Measurements from ENCODE around the gene PSMB9.

The PSMB9 gene

GRCh38 chr6:32905078-32905477 is 51.1 kb downstream of the PSMB9 start:
- Histone ChIP-seq H3K4me2 (ENCODE audit: low read length) (no peak overlapping the region), H3K4me1 (ENCODE audit: insufficient read depth, low read length, severe bottlenecking) (no peaks in the 10 kb centered on the region), H3K27me3 (ENCODE audit: insufficient read depth, low read length) (no peaks in the 10 kb centered on the region), H3K4me3 (ENCODE audit: low read depth, low read length, poor library complexity, severe bottlenecking) (no peak overlapping the region), H3K9me2 (ENCODE audit: low read depth, low read length) (no peaks in the 10 kb centered on the region), H2AFZ (ENCODE audit: low read length) (no peak overlapping the region), H3F3A (ENCODE audit: insufficient read depth, low read length) (no peaks in the 10 kb centered on the region), H3K36me3 (ENCODE audit: insufficient read depth, low read length) (peaks cover 17% of the 10 kb centered on the region), H3K27ac (ENCODE audit: low read depth, low read length, poor library complexity, severe bottlenecking) (no peak overlapping the region), H4K20me1 (ENCODE audit: insufficient read depth, low read length) (no peaks in the 10 kb centered on the region), H3K9me3 (ENCODE audit: low read length) (no peaks in the 10 kb centered on the region), H3K9ac (ENCODE audit: low read length) (no peak overlapping the region), H3K79me2 (ENCODE audit: insufficient read depth, low read length) (no peaks in the 10 kb centered on the region)
- TF ChIP-seq CTCF (IDR thresholded peaks at IDR 0.05; ENCODE audit: low read length) = no peak
- TF ChIP-seq EZH2 (IDR thresholded peaks at IDR 0.05; ENCODE audit: borderline replicate concordance, low read length) = no peak

GRCh38 chr6:32906539-32906938 is 52.5 kb downstream of the PSMB9 start:
- Histone ChIP-seq H3K4me2 (ENCODE audit: low read length) (no peak overlapping the region), H3K9ac (ENCODE audit: low read length) (no peak overlapping the region), H2AFZ (ENCODE audit: low read length) (no peak overlapping the region), H3K36me3 (ENCODE audit: insufficient read depth, low read length) (peaks cover 8% of the 10 kb centered on the region), H3K9me2 (ENCODE audit: low read depth, low read length) (no peaks in the 10 kb centered on the region), H4K20me1 (ENCODE audit: insufficient read depth, low read length) (no peaks in the 10 kb centered on the region), H3K4me1 (ENCODE audit: insufficient read depth, low read length, severe bottlenecking) (no peaks in the 10 kb centered on the region), H3K79me2 (ENCODE audit: insufficient read depth, low read length) (no peaks in the 10 kb centered on the region), H3K4me3 (ENCODE audit: low read depth, low read length, poor library complexity, severe bottlenecking) (no peak overlapping the region), H3K27me3 (ENCODE audit: insufficient read depth, low read length) (no peaks in the 10 kb centered on the region), H3K27ac (ENCODE audit: low read depth, low read length, poor library complexity, severe bottlenecking) (no peak overlapping the region), H3K9me3 (ENCODE audit: low read length) (no peaks in the 10 kb centered on the region), H3F3A (ENCODE audit: insufficient read depth, low read length) (no peaks in the 10 kb centered on the region)
- TF ChIP-seq CTCF (IDR thresholded peaks at IDR 0.05; ENCODE audit: low read length) = no peak
- no peak for TF ChIP-seq EZH2 (IDR thresholded peaks at IDR 0.05; ENCODE audit: borderline replicate concordance, low read length)

GRCh38 chr6:32908897-32909296 is 54.9 kb downstream of the PSMB9 start:
- Histone ChIP-seq H3K9ac (ENCODE audit: low read length) (no peak overlapping the region), H3F3A (ENCODE audit: insufficient read depth, low read length) (no peaks in the 10 kb centered on the region), H2AFZ (ENCODE audit: low read length) (no peak overlapping the region), H3K9me2 (ENCODE audit: low read depth, low read length) (no peaks in the 10 kb centered on the region), H3K27me3 (ENCODE audit: insufficient read depth, low read length) (no peaks in the 10 kb centered on the region), H4K20me1 (ENCODE audit: insufficient read depth, low read length) (no peaks in the 10 kb centered on the region), H3K27ac (ENCODE audit: low read depth, low read length, poor library complexity, severe bottlenecking) (no peak overlapping the region), H3K9me3 (ENCODE audit: low read length) (no peaks in the 10 kb centered on the region), H3K4me1 (ENCODE audit: insufficient read depth, low read length, severe bottlenecking) (no peaks in the 10 kb centered on the region), H3K4me2 (ENCODE audit: low read length) (no peak overlapping the region), H3K36me3 (ENCODE audit: insufficient read depth, low read length) (no peaks in the 10 kb centered on the region), H3K79me2 (ENCODE audit: insufficient read depth, low read length) (no peaks in the 10 kb centered on the region), H3K4me3 (ENCODE audit: low read depth, low read length, poor library complexity, severe bottlenecking) (no peak overlapping the region)
- no peak for TF ChIP-seq EZH2 (IDR thresholded peaks at IDR 0.05; ENCODE audit: borderline replicate concordance, low read length)
- TF ChIP-seq CTCF (IDR thresholded peaks at IDR 0.05; ENCODE audit: low read length) = no peak
